A673 (cell line): ENCODE results near the gene GALNT10.

Experiments used
- EZH2 ChIP-seq: fragments of 200-600 bp; sonication (generic); IDR thresholded peaks from 2 replicates; pipeline ENCODE4 v1.6.1; 2017; ENCODE audit warnings: borderline replicate concordance, low read depth, mild to moderate bottlenecking, mixed read lengths, antibody characterized with exemption, low read length; ENCODE audit not compliant: poor library complexity, severe bottlenecking
- TF ChIP-seq, protein P1 (sequence below): fragments of 300-800, 200-600 bp; sonication (generic); conservative IDR thresholded peaks from 2 replicates; pipeline ENCODE4 v1.5.1; 2017; ENCODE audit warnings: low read depth, mild to moderate bottlenecking, antibody characterized with exemption, low read length, moderate library complexity, mixed read lengths

DNA sequence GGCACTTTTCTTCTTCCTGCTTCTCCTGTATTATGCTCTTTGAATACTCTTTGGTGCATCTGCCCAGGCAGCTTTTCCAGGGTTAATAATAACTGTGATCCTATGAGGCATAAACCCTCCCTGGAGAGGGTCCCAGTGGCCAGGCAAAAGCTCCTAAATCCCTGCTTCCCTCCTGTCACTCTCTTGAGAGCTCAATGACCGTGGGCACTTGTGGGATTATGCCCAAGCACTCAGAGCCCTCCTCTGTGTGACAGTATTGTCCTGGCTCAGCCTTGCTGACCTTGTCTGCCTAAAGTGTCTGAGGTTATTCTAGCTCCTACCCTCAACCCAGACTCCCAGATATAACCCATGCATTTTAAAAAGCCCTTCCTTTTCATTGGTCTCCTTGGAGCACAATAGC, 51.9 kb downstream of the GALNT10 start:
- no peak for TF ChIP-seq EZH2
- TF ChIP-seq, protein P1, sequence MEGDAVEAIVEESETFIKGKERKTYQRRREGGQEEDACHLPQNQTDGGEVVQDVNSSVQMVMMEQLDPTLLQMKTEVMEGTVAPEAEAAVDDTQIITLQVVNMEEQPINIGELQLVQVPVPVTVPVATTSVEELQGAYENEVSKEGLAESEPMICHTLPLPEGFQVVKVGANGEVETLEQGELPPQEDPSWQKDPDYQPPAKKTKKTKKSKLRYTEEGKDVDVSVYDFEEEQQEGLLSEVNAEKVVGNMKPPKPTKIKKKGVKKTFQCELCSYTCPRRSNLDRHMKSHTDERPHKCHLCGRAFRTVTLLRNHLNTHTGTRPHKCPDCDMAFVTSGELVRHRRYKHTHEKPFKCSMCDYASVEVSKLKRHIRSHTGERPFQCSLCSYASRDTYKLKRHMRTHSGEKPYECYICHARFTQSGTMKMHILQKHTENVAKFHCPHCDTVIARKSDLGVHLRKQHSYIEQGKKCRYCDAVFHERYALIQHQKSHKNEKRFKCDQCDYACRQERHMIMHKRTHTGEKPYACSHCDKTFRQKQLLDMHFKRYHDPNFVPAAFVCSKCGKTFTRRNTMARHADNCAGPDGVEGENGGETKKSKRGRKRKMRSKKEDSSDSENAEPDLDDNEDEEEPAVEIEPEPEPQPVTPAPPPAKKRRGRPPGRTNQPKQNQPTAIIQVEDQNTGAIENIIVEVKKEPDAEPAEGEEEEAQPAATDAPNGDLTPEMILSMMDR = no peak
